Fibroblast of skin of left biceps (primary cell): Measurements from ENCODE around the gene C1QTNF1.

ENCODE experiments used
- DNase-seq, 2 experiments: peaks; one replicate each; pipeline ENCODE4 v3.0.0-alpha.2; 2013; ENCODE audit warnings: low read depth in 2 of 2

Gene C1QTNF1

GRCh38 chr17:78992542-78993212, 31.3 kb upstream of the C1QTNF1 start:
- DNase-seq: no peak

DNA sequence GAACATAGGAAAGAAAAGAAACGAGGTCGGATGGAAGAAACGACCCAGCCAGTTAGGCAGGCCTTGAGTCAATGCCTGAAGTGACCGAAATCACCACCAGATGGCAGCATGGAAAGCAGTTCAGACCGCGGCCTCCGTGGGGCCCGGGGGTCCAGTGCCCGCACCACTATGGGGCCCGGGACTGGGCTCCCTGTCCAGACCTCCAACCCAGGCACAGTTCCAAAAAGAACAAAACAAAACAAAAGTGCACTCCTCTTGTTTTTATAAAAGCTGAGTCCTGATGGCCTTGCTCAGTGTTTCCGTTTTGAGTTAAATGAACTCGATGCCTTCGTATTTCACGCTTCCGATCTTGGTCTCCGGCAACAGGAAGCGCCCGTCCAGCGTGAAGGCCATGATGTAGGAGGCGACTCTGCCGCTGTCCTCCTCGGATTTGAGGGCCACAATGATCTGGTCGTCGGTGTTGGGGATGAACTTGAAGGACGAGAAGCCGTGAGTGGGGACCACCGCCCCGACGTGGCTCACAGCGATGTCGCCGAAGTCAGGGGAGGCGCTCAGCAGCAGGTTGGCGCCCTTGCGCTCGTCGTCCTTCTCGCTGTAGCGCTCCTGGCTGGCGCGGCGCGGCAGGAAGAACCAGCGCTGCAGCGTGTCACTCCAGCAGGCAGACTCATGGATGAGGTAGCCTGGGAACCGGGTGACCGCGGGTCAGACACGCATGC, 30.6 kb upstream of the C1QTNF1 start:
- no peak for DNase-seq

DNA sequence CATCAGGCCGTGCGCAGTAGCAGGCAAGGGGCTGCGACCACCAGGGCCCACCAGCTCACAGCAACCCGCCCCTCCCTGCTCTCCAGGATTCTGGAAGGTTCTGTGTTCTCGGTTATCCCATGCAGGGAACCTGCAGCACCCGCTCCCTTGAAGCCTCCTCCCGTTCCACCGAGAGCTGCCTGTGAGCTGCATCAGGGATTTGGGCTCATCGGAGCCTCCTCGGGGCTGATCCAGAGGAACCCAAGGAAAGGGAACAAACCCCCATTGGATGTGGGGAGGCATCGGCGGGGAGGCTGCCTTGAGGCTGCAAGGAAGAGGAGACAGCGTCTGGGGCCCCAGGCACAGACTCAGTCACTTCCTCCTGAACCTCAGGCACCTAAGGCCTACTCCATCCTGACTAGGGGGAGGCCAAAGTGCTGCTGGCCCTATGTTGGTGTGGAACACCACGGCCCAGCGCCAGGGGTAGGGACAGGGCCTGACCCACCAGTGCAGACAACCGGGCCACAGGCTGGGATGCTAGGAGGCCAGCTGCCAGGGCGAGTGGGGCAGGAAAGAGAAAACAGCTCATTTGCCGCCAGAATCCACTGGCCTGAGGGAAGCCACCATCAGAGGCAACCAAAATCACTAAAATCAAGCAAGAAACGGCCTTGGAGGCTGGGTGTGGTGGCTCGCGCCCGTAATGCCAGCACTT, 29.8 kb upstream of the C1QTNF1 start:
- no peak for DNase-seq

DNA sequence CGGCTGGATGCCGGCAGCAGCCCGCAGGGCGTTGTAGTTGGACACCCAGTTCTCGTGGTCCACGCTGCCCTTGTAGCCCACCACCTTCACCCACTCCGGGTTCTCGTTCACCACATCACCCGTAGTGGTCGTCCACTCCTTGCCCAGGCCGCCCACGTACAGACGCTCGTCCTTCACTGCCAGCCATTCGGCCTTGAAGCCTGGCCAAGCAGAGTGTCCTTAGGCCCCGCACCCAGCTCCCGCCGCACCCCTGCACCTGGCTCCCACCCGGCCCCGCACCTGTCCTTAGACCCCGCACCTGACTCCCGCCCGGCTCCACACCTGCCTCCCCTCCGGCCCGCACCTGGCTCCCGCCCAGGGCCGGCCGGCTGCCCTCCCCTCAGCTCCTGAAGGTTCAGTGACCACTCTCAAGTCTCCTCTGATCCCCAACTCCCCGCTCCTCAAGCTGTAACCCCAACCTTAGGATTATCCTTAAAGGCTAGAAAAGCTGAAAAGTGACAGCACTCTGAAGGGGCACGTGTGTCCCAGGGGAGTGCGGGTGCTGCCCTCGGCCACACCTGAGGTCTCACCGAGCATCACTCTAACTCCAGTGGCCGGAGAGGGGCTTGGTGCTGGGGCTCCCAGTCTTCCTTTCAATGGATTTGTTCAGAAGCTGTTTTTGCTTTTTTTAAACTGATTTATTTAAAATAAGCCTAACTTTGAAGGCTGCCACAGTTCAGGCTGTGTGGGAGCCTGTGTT, 28.8 kb upstream of the C1QTNF1 start:
- no peak for DNase-seq

DNA sequence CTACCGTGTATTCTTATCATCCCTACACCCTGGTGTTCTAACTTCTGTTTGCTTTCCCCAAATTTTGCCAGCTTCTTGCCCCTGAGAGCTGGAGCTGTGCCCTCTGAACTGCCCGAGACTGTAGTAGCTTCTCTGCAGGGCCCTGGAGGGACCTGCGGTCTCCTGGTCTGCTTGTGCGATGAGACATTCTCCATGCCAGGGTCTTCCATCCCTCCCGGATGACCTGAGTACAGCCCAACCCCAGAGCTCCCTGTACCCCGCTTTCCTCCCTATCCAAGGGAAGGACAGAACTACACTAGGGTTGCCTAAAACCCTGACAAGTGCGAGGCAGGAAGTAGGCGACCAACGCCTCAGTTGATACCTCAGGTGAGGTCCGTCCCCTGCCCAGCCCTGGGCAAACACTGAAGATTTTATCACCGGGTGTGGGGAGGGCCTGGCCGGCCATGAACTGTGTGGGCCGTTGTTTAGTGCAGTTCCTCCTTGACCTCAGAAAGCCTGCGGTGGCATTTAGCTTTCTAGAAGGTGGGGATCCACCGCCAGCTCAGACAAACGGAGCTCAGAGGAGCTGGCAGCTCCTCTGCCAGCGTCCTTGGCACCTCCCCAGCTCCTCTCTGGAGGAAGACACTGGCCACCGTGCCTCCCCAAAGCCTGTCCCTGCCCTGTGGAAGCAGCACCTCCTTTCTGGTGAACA, 28.1 kb upstream of the C1QTNF1 start:
- DNase-seq: no peak

- DNase-seq: no peak
Observed at GRCh38 chr17:78996781-78997201, 27.2 kb upstream of the C1QTNF1 start.

- DNase-seq: no peak
Observed at GRCh38 chr17:78997231-78997741, 26.7 kb upstream of the C1QTNF1 start.

GRCh38 chr17:78997881-78998280, 26.1 kb upstream of the C1QTNF1 start:
- DNase-seq: no peak

GRCh38 chr17:78998311-78999055, 25.5 kb upstream of the C1QTNF1 start:
- no peak for DNase-seq

- DNase-seq: no peak
Observed at GRCh38 chr17:78999056-78999768, 24.8 kb upstream of the C1QTNF1 start.

DNA sequence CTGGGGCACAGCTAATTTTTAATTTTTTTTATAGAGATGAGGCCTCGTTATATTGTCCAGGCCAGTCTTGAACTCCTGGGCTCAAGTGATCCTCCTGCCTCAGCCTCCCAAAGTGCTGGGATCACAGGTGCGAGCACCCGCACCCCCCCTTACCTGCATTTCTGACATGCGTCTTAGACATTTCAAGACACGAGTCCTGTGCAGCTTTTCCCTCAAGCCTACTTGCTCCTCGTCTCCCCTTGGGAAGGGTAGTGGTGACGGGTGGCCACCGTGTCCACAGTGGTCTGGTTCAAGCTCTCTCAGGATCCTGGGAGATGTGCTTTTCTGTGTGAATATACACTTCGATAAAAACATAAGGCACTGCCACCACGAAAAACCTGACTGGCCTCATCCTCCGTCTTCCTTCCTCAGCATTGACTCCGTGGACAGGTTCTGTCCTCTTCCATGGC, 24.0 kb upstream of the C1QTNF1 start:
- DNase-seq: no peak

DNA sequence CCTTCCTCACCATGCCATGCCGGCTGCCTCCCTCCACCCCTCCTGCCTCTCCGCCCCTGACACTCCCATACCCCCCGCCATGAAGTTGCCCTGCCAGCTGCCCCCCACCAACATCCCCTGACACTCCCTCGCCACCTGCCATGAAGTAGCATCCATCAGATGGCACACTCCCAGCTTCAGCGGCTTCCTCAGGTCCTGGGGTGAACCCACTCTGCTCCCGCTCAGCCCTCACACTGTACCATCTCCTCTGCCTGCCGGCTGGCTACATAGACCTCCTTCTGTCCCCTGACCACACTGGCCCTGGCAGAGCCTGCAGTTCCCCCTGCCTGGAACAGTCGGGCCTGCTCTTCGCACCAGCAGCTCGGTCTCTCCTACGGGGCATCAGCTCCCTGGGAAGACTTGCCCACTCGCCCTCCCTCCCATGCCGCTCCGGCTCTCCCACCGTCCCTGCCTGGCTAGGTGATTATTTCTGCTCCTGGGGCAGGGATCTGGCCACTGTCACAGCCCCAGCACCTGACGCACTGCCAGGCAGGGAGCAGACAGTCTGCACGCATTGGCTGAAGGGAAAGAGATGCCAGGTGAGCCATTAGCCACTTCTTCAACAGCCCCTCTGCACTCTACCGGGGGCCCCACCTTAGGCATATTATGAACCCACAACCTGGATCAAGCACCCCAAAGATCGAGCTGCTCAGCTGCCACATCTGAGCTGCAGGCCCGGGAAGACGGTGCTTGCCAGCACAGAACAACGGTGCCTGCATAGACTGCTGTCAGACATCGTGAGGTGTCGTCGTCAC, 23.4 kb upstream of the C1QTNF1 start:
- no peak for DNase-seq

- DNase-seq: no peak
Observed at GRCh38 chr17:79001190-79002020, 22.6 kb upstream of the C1QTNF1 start.

DNA sequence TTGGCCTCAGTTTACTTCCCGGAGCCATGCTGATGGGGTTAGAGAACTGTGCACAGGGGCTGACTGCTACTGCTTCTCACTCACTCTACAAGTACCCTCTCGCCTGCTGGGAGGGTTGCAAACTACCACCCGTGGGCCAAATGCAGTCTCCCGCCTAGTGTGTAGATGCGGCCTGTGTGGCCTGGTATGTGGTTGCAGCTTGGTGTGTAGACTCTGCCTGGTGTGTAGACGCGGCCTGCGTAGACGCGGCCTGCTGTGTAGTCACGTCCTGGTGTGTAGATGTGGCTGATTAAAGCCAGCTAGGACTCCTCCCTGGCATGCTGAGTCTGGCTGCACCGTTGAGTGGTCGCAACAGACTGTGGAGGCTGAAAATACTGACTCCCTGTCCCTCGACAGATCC, 21.7 kb upstream of the C1QTNF1 start:
- DNase-seq: no peak

- no peak for DNase-seq
Observed at GRCh38 chr17:79002796-79003593, 21.0 kb upstream of the C1QTNF1 start.

DNA sequence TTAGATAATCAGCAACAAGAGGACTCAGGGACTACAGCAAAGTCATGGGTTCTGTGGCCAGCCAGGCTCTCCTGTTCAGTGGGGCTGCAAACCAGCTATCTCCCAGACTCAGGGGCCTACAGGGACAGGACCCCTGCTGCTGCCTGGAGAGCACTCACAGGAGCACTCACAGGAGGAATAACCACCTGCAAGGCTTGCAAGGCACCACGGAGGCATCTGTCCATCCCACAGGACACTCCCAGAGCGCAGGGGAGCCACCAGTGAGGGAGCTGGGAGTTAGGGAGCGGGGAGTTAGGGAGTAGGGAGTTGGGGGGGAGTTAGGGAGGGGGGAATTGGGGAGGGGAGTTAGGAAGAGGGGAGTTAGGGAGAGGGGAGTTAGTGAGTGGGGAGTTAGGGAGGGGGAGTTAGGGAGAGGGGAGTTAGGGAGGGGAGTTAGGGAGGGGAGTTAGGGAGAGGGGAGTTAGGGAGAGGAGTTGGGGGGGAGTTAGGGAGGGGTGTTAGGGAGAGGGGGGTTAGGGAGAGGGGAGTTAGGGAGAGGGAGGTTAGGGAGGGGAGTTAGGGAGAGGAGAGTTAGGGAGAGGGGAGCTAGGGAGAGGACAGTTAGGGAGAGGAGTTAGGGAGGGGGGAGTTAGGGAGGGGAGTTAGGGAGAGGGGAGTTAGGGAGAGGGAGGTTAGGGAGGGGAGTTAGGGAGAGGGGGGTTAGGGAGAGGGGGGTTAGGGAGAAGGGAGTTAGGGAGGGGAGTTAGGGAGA, 20.1 kb upstream of the C1QTNF1 start:
- DNase-seq: no peak
